HUES6 (cell line): Measurements from ENCODE around the gene RBM38.
"Not testable (repeated sequence)": the region's sequence is repeated elsewhere in the genome, so short reads cannot be mapped to it uniquely, and the experiment has no call there.

Experiments
- H3K27ac ChIP-seq: 2 replicates; pipeline ENCODE4 v1.7.0; 2013; ENCODE audit warnings: low read depth, mild to moderate bottlenecking, low read length, inconsistent platforms
- H3K27me3 ChIP-seq: 2 replicates; pipeline ENCODE4 v1.6.1; 2013; ENCODE audit warnings: low read length; ENCODE audit not compliant: control insufficient read depth, insufficient read depth
- H3K36me3 ChIP-seq: 2 replicates; pipeline ENCODE4 v1.6.1; 2013; ENCODE audit warnings: low read length; ENCODE audit not compliant: control insufficient read depth, insufficient read depth
- H3K4me1 ChIP-seq: 2 replicates; pipeline ENCODE4 v1.6.1; 2013; ENCODE audit warnings: low read length; ENCODE audit not compliant: control insufficient read depth, insufficient read depth
- H3K4me3 ChIP-seq: 2 replicates; pipeline ENCODE4 v1.5.1; 2013; ENCODE audit warnings: low read depth, low read length
- H3K9ac ChIP-seq: one replicate; pipeline ENCODE4 v1.6.1; 2013; ENCODE audit warnings: mild to moderate bottlenecking, low read length
- H3K9me3 ChIP-seq: 2 replicates; pipeline ENCODE4 v1.6.1; 2013; ENCODE audit warnings: low read depth, low read length; ENCODE audit not compliant: control insufficient read depth, insufficient read depth

RBM38 gene

GRCh38 chr20:57426831-57427230 is 35.6 kb downstream of the RBM38 start:
- H3K4me3 ChIP-seq, result no peak overlapping the region
- no peaks in the 10 kb centered on the region for H3K36me3 ChIP-seq
- no peak overlapping the region for H3K9ac ChIP-seq
- no peaks in the 10 kb centered on the region for H3K9me3 ChIP-seq
- H3K27ac ChIP-seq, result no peak overlapping the region
- peaks cover 10% of the 10 kb centered on the region for H3K4me1 ChIP-seq
- no peaks in the 10 kb centered on the region for H3K27me3 ChIP-seq

DNA sequence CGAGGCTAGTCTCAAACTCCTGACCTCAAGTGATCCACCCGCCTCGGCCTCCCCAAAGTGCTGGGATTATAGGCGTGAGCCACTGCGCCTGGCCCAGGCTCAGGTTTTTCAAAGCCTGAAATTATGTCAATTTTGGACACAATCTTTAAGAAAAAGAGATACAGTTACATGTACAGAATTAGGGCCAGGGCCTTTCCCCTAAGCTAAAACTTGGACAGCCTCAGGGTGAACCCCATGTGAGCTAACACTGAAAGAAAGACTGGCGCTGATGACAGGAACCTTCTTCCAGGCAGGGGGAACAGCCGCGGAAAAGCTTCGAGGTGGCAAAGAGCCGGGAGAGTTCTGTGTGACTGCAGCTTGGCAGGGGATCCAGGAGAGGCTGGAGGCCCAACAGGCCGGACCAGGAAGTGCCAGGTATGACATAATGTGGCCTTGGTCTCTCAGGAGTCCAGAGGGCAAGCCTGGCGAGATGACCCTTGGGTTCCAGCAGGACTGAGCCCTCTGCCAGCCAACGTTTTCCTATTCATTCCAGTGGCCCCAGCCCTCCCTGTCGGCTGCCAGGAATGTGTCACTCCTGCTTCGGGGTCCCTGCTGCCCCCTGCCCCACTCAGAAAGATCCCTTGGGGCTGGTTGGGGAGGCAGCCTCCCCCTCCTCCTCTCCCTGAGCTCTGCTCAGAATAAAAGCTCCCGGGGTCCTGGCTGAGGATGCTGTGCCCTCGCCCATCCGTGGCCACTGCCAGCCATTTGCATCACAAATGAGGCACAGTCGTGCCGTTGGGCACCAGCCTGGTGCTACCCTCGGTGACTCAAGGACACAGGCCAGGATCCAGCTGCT is 37.3 kb downstream of the RBM38 start:
- H3K27me3 ChIP-seq, result no peaks in the 10 kb centered on the region
- H3K27ac ChIP-seq, result no peak overlapping the region
- no peak overlapping the region for H3K4me3 ChIP-seq
- H3K4me1 ChIP-seq, result peaks cover 10% of the 10 kb centered on the region
- no peak overlapping the region for H3K9ac ChIP-seq
- no peaks in the 10 kb centered on the region for H3K9me3 ChIP-seq
- H3K36me3 ChIP-seq, result no peaks in the 10 kb centered on the region

GRCh38 chr20:57429159-57429496 is 37.9 kb downstream of the RBM38 start:
- H3K9ac ChIP-seq, result no peak overlapping the region
- H3K9me3 ChIP-seq, result no peaks in the 10 kb centered on the region
- H3K27ac ChIP-seq, result no peak overlapping the region
- no peaks in the 10 kb centered on the region for H3K36me3 ChIP-seq
- peaks cover 10% of the 10 kb centered on the region for H3K4me1 ChIP-seq
- no peaks in the 10 kb centered on the region for H3K27me3 ChIP-seq
- H3K4me3 ChIP-seq, result no peak overlapping the region

DNA sequence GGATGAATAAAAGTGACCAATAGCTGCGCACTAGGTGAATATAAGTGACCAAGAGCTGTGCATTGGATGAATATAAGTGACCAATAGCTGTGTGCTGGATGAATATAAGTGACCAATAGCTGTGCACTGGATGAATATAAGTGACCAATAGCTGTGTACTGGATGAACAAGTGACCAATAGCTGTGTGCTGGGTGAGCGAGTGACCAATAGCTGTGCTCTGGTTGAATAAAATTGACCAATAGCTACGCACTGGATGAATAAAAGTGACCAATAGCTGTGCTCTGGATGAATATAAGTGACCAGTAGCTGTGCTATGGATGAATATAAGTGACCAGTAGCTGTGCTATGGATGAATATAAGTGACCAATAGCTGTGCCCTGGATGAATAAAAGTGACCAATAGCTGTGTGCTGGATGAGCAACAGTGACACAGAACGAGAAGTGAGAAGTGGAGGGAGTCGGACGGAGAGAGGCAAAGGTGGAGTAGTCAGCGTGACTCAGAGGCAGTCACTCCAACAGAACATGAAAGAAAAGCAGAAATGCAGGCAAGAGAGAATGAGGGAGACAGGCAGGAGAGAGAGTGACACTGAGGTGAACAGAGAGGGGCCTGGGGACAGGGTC is 38.5 kb downstream of the RBM38 start:
- Histone ChIP-seq H3K27ac (no peak overlapping the region), H3K4me1 (peaks cover 10% of the 10 kb centered on the region), H3K9me3 (no peaks in the 10 kb centered on the region), H3K27me3 (no peaks in the 10 kb centered on the region), H3K4me3 (no peak overlapping the region), H3K9ac (no peak overlapping the region), H3K36me3 (no peaks in the 10 kb centered on the region)

DNA sequence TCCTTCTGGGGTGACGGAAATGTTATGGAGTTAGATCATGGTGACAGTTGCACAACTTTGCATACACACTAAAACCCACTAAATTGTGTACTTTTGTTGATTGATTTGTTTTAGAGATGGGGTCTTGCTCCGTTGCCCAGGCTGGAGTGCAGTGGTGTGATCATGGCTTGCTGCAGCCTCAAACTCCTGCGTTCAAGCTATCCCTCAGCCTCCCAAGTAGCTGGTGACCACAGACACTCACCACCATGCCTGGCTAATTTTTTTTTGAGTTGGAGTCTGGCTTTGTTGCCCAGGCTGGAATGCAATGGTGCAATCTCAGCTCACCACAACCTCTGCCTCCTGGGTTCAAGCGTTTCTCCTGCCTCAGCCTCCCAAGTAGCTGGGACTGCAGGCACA is 39.0 kb downstream of the RBM38 start:
- H3K4me3 ChIP-seq, H3K36me3 ChIP-seq, H3K4me1 ChIP-seq, H3K9ac ChIP-seq, H3K27me3 ChIP-seq, H3K27ac ChIP-seq, H3K9me3 ChIP-seq: not testable (repeated sequence)

- Histone ChIP-seq H3K4me1 (peaks cover 3% of the 10 kb centered on the region; the same call in 1 of the 2 replicates), H3K27ac (no peak overlapping the region), H3K9ac (no peak overlapping the region)
These were observed 40.3 kb downstream of the RBM38 start for GRCh38 chr20:57431539-57431835.

DNA sequence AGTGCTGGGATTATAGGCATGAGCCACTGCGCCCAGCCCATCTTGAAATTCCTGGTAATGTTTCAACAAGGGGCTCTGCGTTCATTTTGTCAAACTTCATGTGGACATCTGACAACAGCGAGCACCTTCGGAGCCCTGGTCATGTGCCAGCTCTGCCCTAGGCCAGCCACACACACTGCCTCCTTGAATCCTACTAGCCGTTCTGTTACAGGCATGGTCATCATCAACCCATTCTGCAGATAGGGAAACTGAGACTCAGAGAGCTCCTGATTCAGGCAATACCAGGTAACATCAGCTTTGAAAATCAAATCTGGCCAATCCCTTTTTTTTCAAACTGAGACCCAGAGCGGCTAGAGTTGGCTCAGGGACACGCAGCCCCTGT is 41.3 kb downstream of the RBM38 start:
- H3K4me1 ChIP-seq, result peaks cover 3% of the 10 kb centered on the region; the same call in 1 of the 2 replicates
- H3K4me3 ChIP-seq, result no peak overlapping the region
- H3K9ac ChIP-seq, result no peak overlapping the region
- no peaks in the 10 kb centered on the region for H3K9me3 ChIP-seq
- no peaks in the 10 kb centered on the region for H3K27me3 ChIP-seq
- H3K36me3 ChIP-seq, result no peaks in the 10 kb centered on the region
- H3K27ac ChIP-seq, result no peak overlapping the region

More at GRCh38 chr20:57431539-57431835, 40.3 kb downstream of the RBM38 start:
- Histone ChIP-seq H3K36me3 (no peaks in the 10 kb centered on the region), H3K4me3 (no peak overlapping the region), H3K9me3 (no peaks in the 10 kb centered on the region), H3K27me3 (no peaks in the 10 kb centered on the region)

DNA sequence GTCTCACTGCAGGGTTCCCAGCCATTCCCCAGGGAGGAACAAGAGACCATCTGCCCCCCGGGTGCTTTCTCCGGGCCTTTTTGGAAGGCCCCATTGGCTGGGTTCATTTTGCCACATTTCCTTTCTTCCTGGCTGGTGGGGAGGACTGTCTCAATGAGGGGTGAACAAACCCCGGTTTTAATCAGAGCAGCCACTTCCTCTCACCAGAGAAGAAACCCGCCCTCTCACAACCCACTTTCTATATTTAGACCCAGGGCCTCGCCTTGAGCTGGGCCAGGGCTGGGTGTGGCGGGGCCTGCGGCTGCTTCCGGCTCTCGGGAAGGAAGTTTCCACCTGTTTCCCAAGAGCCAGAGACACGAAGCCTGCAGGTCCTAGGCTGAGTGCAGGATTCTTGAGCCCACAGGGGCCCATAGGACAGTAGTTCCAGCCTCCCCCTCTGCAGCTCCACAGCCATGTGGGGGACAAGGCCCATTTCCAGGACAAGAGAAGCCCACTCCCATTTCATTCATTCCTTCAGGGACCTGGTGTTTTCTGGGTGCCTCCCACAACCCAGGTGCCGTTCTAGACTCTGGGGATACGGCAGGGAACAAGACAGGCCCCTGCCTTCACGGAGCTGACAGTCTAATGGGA is 41.8 kb downstream of the RBM38 start:
- Histone ChIP-seq H3K27me3 (no peaks in the 10 kb centered on the region), H3K4me1 (peaks cover 3% of the 10 kb centered on the region; the same call in 1 of the 2 replicates), H3K27ac (no peak overlapping the region), H3K4me3 (no peak overlapping the region), H3K9me3 (no peaks in the 10 kb centered on the region), H3K36me3 (no peaks in the 10 kb centered on the region), H3K9ac (no peak overlapping the region)

GRCh38 chr20:57433657-57434389 is 42.6 kb downstream of the RBM38 start:
- Histone ChIP-seq H3K4me3 (no peak overlapping the region), H3K4me1 (peaks cover 7% of the 10 kb centered on the region; the same call in 1 of the 2 replicates), H3K9ac (no peak overlapping the region), H3K27me3 (no peaks in the 10 kb centered on the region), H3K9me3 (no peaks in the 10 kb centered on the region), H3K27ac (no peak overlapping the region), H3K36me3 (no peaks in the 10 kb centered on the region)

GRCh38 chr20:57434390-57434700 is 43.1 kb downstream of the RBM38 start:
- Histone ChIP-seq H3K27me3 (no peaks in the 10 kb centered on the region), H3K4me1 (peaks cover 7% of the 10 kb centered on the region; the same call in 1 of the 2 replicates), H3K9me3 (no peaks in the 10 kb centered on the region), H3K27ac (no peak overlapping the region), H3K9ac (no peak overlapping the region), H3K36me3 (no peaks in the 10 kb centered on the region), H3K4me3 (no peak overlapping the region)

- no peak overlapping the region for H3K4me3 ChIP-seq
- peaks cover 7% of the 10 kb centered on the region; the same call in 1 of the 2 replicates for H3K4me1 ChIP-seq
- H3K27ac ChIP-seq, result no peak overlapping the region
- H3K27me3 ChIP-seq, result no peaks in the 10 kb centered on the region
- H3K36me3 ChIP-seq, result no peaks in the 10 kb centered on the region
- no peak overlapping the region for H3K9ac ChIP-seq
- no peaks in the 10 kb centered on the region for H3K9me3 ChIP-seq
These were observed 43.9 kb downstream of the RBM38 start for GRCh38 chr20:57435105-57435497.
